Uterus (tissue), 2 donors: ENCODE measurements around the gene LRRC4C.

Source experiments
- POLR2A ChIP-seq, 2 donors: fragments of 450-650 bp; IDR thresholded peaks; one replicate each; pipeline ENCODE4 v1.6.1; 2016; ENCODE audit warnings: antibody characterized with exemption in 2 of 2, mild to moderate bottlenecking in 1 of 2, moderate library complexity in 1 of 2
- TF ChIP-seq, protein P1 (sequence below), 4 experiments: fragments of 200-600 bp in 2 of 4; fragments of 450-650 bp in 2 of 4; sonication (generic) in 2 of 4; IDR thresholded peaks; one replicate each; pipeline ENCODE4 v1.5.1; 2016 to 2019; ENCODE audit warnings: antibody characterized with exemption in 4 of 4, mild to moderate bottlenecking in 2 of 4, moderate library complexity in 1 of 4

DNA sequence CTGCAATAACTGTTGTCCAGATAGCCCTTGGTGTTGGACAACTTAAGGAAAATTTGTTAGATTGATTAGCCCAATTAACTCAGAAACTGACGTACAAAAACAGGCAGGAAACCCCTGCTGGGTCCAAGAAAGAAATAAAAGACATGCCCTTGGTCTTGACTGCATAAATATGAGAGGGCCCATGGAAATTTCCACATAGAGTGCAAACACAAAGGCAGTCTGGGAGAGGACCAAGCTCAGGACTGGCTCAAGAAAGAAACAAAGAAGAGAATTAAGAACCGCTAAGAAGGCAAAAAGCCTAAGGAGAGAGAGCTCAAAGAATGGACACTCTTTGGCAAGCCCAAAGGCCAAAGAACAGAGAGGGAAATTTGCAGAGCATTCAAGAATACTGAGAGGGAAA, 1243.9 kb downstream of the LRRC4C start:
- TF ChIP-seq, protein P1, sequence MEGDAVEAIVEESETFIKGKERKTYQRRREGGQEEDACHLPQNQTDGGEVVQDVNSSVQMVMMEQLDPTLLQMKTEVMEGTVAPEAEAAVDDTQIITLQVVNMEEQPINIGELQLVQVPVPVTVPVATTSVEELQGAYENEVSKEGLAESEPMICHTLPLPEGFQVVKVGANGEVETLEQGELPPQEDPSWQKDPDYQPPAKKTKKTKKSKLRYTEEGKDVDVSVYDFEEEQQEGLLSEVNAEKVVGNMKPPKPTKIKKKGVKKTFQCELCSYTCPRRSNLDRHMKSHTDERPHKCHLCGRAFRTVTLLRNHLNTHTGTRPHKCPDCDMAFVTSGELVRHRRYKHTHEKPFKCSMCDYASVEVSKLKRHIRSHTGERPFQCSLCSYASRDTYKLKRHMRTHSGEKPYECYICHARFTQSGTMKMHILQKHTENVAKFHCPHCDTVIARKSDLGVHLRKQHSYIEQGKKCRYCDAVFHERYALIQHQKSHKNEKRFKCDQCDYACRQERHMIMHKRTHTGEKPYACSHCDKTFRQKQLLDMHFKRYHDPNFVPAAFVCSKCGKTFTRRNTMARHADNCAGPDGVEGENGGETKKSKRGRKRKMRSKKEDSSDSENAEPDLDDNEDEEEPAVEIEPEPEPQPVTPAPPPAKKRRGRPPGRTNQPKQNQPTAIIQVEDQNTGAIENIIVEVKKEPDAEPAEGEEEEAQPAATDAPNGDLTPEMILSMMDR (IDR thresholded peaks at IDR 0.05), result no peak
- TF ChIP-seq POLR2A (IDR thresholded peaks at IDR 0.05), result no peak
